M059J (cell line): ENCODE results near the gene ELL. TPM values are rescaled to one million over a fixed set of nuclear protein-coding genes. Genes with fewer than 3 reads are reported as not detected.
"Not testable (repeated sequence)": the region's sequence is repeated elsewhere in the genome, so short reads cannot be mapped to it uniquely, and the experiment has no call there.

Experiments
- DNase-seq: peaks from one replicate; pipeline ENCODE4 v3.0.0-alpha.2; 2012; ENCODE audit warnings: low read depth
- total RNA-seq: library from RNA; depleted of rRNA; stranded (reverse); fragments of >200 nt; shearing (Covaris generic); gene quantifications from 2 replicates; pipeline ENCODE4 v1.2.3, GENCODE V29; 2014

ELL gene
- total RNA-seq, 1 experiment from 2014 or later, result 15.4 TPM

- DNase-seq, result no peak
These were observed 9.6 kb upstream of the ELL start for GRCh38 chr19:18531485-18531884.

DNA sequence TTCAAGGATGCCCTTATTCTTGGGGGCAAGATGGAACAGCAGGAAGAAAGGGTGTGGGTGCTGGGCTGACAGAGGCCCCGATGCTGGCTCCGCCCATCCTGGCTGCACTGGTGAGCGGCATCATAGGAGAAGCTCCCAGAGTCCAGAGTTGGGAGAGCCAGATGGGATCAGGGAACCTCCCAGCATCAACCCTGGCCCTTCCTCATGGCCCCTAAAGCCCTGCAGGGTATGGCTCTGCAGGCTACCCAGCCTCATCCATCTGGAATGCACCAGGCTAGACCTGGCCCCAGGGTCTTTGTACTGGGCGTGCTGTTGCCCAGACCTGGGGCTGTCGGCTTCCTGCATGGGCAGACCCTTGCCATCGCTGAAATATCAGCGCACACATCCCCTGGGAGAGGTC lies 7.9 kb upstream of the ELL start:
- no peak for DNase-seq

- DNase-seq, result peak; percentile 32
These were observed 4.4 kb upstream of the ELL start for GRCh38 chr19:18526316-18526715.

DNA sequence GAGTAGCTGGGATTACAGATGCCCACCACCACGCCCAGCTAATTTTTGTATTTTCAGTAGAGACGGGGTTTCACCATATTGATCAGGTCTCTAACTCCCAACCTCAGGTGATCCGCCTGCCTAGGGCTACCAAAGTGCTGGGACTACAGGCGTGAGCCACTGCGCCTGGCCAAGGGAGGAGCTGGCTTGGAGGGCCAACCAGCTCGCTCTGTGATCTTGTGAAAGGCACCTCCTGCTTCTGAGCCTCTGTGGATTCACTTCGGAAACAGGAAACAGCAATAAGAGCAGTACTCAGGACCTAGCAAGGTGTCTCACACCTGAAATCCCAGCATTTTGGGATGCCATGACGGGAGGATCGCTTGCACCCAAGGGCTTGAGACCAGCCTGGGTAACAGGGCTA lies 2.0 kb upstream of the ELL start:
- DNase-seq, result no peak

GRCh38 chr19:18522862-18523440 lies 1.1 kb upstream of the ELL start:
- DNase-seq, result not testable (repeated sequence)

DNA sequence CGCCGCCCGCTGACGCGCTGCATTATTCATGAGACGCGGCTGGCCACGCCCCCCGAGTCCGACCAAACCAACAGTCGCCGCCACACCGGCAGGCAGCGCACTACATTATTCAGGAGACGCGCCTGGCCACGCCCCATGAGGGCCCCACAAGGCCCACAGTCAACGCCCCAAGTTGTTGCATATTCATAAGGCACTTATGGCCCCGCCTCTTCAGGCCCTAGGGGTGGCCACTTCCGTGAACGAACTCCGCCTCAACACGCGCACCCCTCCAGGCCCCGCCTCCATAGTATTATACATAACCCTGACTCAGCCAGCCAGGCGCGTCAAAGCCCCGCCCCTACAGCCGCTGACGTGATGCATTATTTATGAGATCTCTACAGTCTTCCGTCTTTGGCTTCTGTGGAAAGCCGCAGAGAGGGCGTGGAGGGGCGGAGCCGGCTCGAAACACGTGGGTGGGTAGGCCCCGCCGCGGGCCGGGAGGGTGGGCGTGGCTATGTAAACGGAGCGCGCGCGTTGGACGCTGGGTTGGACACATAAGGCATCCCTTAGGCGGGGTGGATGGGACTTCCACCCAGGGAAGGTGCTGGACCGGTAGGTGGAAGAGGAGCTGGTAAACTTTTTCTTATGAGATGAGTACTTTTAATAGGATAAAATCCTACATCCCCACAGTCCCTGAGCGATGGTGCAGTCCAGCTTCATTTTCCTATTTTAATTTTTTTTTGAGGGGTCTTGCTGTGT lies 423 bp upstream of the ELL start:
- DNase-seq, result peak; percentile 100

DNA sequence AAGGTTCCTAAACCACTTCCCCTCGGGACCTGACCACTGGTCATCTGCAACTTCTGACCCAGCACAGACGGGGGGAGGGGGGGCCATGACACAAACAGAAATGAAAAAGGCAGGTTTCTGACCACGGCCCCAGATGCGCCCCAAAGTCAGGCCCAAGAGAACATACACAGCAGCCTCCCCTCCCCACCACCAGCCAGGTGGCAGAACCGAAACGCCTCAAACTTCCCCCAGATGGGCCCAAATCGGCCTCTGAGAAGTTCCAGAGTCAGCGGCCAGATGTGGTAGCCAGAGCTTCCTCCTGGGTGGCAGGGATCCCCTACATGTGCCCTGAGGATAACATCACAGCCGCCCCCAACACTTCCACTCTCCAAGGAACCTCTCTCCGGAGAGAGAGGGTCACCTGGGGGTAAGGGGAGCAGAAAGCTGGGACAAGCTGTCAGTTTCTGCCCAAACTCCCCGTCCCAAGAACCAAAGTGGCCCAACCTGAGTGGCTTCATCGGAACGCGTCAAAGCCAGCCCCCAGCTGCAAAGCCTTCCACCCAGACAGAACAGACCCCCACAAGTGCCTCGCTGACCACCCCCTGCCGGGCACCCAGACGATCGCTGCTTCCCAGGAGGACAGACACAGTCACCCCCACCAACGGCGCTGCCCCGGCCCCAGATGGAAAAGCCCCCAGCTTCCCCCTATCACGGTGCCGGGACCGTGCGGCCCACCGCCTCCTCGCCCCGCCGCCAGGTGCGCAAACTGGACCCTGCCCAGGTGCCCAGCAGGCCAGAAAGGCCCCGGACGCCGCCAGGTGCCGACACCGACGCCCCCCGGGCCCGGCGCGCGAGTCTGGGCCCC lies 800 bp downstream of the ELL start:
- no peak for DNase-seq

DNA sequence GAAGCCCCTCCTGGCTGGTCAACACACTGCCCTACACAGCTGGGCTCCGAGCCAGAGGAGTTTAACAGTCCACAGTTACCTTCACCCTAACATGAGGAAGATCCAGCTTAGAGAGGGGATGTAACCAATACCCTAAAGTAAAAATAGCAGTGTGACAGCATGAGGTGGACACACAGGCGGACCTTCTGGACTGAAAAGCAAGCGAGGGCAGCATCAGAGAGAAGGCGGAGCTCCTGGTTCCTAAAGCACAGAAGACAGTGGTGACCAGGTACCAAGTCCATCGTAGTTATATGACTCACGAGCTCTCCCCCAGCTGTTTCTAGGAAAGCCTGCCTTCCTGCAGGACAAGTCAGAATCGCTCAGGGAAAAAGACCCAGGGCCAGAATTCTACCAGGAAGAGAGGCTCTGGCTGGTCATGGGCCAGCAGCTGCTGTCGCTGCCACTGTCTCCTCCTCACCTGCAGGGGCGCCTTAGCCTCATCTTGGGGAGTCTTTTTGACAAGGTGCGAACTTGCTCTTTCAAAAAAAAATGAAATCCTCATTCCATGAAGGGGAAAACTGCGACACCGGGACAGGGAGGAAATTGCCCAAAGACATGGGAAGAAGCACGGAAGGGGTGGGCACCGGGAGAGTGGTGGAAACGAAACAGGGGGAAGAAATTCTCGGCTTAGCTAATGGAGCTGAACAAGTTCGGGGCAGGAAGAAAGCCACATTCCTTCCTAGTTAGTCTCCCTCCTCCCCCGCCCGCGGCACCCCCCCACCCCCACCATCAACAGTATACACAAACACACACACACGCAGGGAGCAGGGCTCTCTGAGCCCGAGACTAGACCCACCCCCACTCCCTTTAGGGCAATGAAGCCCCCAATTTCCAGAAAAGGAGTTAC lies 1.7 kb downstream of the ELL start:
- peak; percentile 92 for DNase-seq

GRCh38 chr19:18518639-18519038 lies 3.2 kb downstream of the ELL start:
- DNase-seq, result no peak

GRCh38 chr19:18517606-18518005 lies 4.3 kb downstream of the ELL start:
- DNase-seq, result no peak

DNA sequence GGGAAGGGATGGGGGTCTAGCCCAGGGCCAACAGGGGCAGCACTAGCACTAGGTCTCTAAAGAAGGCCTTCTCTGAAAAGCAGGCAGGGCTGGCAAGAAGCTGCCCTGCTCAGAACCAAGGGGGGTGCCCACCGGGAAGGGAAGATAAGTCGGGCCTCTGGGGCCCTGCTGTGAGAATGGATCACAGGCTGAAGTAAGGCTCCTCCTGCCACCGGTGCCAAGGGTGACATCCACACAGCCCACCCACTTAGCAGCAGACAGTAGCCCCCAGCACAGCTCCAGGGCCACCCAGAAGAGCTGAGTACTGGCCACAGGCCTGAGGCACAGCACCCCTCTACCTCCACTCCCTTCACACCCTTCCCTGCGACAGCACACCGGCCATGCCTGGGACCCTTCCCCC lies 5.9 kb downstream of the ELL start:
- no peak for DNase-seq

GRCh38 chr19:18514800-18515682 lies 6.8 kb downstream of the ELL start:
- peak; percentile 37 for DNase-seq

DNA sequence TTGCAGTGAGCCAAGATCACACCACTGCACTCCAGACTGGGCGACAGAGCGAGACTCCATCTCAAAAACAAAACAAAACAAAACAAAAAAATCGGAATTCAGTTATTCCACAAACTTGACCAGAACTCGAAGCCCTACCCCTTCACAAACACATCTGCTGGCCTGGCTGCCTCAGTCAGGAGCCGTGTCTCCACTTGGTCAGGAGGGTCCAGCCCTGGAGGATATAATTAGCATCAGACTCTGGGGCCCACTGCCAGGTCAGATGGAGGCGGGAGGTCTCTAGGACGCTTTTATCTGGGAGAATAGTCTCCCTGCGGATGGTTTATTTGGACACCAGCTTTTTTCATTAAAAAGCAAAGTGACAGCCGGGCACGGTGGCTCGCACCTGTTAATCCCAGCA lies 8.0 kb downstream of the ELL start:
- no peak for DNase-seq

GRCh38 chr19:18510216-18510615 lies 11.7 kb downstream of the ELL start:
- DNase-seq, result no peak

DNA sequence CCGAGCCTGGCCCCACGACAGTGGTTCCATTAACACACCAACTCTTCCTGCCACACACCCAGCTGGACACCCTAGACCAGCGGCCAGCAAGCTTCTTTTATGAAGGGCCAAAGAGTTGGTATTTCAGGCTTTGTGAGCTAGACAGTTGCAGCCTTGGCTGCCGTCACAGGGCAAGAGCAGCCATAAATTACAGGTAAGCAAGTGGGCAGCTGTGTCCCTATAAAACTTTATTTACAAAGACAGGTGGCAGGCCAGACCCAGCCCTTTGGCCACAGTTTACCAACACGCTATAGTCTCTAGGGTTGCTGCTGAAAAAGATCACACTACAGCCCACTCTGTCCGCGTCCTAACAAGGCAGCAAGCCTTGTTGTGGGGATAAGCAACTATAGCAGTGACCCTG lies 13.3 kb downstream of the ELL start:
- no peak for DNase-seq

- peak; percentile 67 for DNase-seq
These were observed 14.0 kb downstream of the ELL start for GRCh38 chr19:18507727-18508440.

DNA sequence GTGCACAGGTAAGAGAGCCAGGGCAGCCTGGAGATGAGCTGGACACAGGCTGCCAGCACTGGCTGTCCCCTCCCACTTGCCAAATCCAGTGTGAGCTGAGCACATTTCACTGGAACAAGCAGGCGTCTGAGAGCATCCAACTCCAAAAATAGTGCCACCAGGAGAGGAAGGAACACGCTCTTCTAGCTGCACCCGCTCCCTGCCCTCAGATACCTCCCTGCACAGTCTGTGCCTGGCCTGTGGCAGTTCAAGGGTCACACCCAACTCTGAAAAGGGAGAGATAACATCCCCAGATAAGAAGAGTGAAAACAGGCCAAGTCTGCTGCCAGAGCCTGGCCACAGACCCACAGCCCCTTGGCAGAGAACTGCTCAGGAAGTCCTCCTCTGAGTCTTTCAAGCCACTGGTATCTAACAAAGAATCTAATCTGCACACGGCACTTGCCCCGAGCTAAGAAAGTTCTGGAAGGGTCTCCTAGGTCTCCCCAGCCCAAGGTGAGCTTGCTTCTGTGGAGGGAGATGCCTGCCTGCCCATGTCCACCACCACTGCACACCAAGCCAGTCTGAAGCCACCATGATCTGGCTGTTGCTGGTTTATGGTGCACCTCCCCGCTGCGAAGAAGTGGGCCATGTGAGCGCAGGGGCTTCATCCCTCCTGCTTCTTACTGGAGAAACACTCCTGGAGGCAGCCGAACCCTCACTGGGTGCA lies 14.7 kb downstream of the ELL start:
- peak; percentile 69 for DNase-seq

DNA sequence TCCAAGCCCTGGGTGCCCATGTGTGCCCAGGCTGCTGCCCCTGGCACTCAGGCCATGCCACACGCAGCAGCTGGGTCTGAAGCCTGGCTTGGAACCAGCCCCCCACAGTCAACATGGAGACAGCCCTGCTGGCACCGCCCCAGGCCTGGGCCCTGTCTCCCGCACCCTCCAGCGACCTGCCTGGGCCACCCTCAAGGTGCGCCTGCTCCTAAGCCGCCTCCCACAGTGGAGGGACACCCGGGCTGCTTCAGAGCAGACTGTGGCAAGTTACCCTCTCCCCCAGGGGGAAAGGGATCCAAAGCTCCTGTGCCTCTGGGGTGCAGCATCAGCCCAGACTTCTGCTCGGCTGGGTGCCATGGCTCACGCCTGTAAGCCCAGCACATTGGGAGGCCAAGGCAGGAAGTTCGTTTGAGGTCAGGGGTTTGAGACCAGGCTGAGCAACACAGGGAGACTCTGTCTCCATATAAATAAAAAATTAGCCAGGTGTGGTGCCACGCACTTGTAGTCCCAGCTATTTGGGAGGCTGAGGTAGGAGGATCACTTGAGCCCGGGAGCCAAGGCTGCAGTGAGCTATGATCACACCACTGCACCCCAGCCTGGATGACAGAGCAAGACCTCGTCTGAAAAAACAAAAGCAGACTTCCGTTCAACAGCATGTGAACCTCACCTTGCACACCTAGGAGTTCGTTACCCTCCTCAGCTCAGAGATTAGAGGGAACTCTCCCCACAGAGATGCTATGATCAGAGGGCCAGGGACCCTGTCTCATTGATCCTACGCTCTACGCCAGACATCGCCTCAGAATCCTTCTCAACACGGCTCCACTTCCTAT lies 15.6 kb downstream of the ELL start:
- DNase-seq, result no peak
